Keratinocyte (primary cell): ENCODE measurements around the gene NCK2. TPM values are rescaled to one million over a fixed set of nuclear protein-coding genes. Genes with fewer than 3 reads are reported as not detected.

Experiments used
- DNase-seq: peaks from one replicate; pipeline ENCODE4 v3.0.0-alpha.2; 2011; ENCODE audit warnings: low read depth, missing footprints, low spot score
- FAIRE-seq: peaks from 2 replicates; lab custom pipeline; 2011; peaks lifted over from hg19 to GRCh38; lab: Jason Lieb, UNC
- H2AFZ ChIP-seq: 2 replicates; pipeline ENCODE4 v1.6.0; 2012; ENCODE audit warnings: low read length, control low read depth, inconsistent platforms; ENCODE audit not compliant: control insufficient read depth
- H3K27ac ChIP-seq: 2 replicates; pipeline ENCODE4 v1.5.1; 2011; ENCODE audit warnings: low read length; ENCODE audit not compliant: control insufficient read depth, insufficient read depth
- H3K27me3 ChIP-seq: 3 replicates; pipeline ENCODE4 v1.6.0; 2011; ENCODE audit warnings: low read length; ENCODE audit not compliant: control insufficient read depth, insufficient read depth; ENCODE audit errors: extremely low read depth
- H3K36me3 ChIP-seq, 2 experiments: 2 replicates in 1 of 2; 3 replicates in 1 of 2; pipeline ENCODE4 v1.5.1; 2011; ENCODE audit warnings: low read length in 2 of 2, mild to moderate bottlenecking in 1 of 2; ENCODE audit not compliant: control insufficient read depth in 2 of 2, insufficient read depth in 2 of 2; ENCODE audit errors: extremely low read depth in 1 of 2
- H3K4me1 ChIP-seq: 3 replicates; pipeline ENCODE4 v1.5.1; 2011; ENCODE audit warnings: low read length; ENCODE audit not compliant: control insufficient read depth, insufficient read depth; ENCODE audit errors: extremely low read depth
- H3K4me2 ChIP-seq: 3 replicates; pipeline ENCODE4 v1.6.0; 2011; ENCODE audit warnings: low read depth, low read length; ENCODE audit not compliant: control insufficient read depth, insufficient read depth; ENCODE audit errors: extremely low read depth
- H3K4me3 ChIP-seq, 3 experiments: fragments of 200-600 bp in 1 of 3; sonication (generic) in 1 of 3; 2 replicates in 2 of 3; 3 replicates in 1 of 3; pipeline ENCODE4 v1.5.1; 2011 to 2016; ENCODE audit warnings: low read length in 3 of 3, mild to moderate bottlenecking in 3 of 3, control low read depth in 2 of 3, inconsistent platforms in 1 of 3, low read depth in 1 of 3, mixed read lengths in 1 of 3, mixed run types in 1 of 3, moderate library complexity in 1 of 3; ENCODE audit not compliant: control insufficient read depth in 2 of 3, insufficient read depth in 2 of 3; ENCODE audit errors: extremely low read depth in 1 of 3
- H3K79me2 ChIP-seq: 2 replicates; pipeline ENCODE4 v1.6.0; 2012; ENCODE audit warnings: low read length; ENCODE audit not compliant: control insufficient read depth, insufficient read depth
- H3K9ac ChIP-seq: 3 replicates; pipeline ENCODE4 v1.6.0; 2011; ENCODE audit warnings: low read length; ENCODE audit not compliant: control insufficient read depth, insufficient read depth; ENCODE audit errors: extremely low read depth
- H3K9me1 ChIP-seq: 3 replicates; pipeline ENCODE4 v1.6.0; 2011; ENCODE audit warnings: low read length; ENCODE audit not compliant: control insufficient read depth, insufficient read depth; ENCODE audit errors: extremely low read depth
- H3K9me3 ChIP-seq: 2 replicates; pipeline ENCODE4 v1.5.1; 2012; ENCODE audit warnings: low read depth, low read length; ENCODE audit not compliant: control insufficient read depth
- H4K20me1 ChIP-seq: 3 replicates; pipeline ENCODE4 v1.6.0; 2011; ENCODE audit warnings: low read length; ENCODE audit not compliant: control insufficient read depth, insufficient read depth; ENCODE audit errors: extremely low read depth
- EZH2 ChIP-seq: IDR thresholded peaks from one replicate; pipeline ENCODE4 v1.6.1; 2012; ENCODE audit warnings: inconsistent platforms, mild to moderate bottlenecking, low read length, moderate library complexity
- dilution Hi-C: fragments of 300-500 bp; cut with MboI; formaldehyde crosslinking; loops from one replicate; pipeline ENCODE4 v1.7.0; 2020; ENCODE audit warnings: low sequenced_read_pairs; ENCODE audit not compliant: extremely low pct_ligation_motif_present
- polyA plus RNA-seq, 5 experiments: library from polyadenylated mRNA; depleted of rRNA in 3 of 5; stranded (reverse) in 3 of 5; stranded (forward) in 1 of 5; unstranded in 1 of 5; fragments of >200 nt; gene quantifications; 1 replicate in 1 of 5; 2 replicates in 3 of 5; 3 replicates in 1 of 5; pipeline versions ENCODE4 v1.2.1 to v1.2.3, GENCODE V29; 2011 to 2012; ENCODE audit warnings: missing spikeins in 2 of 5, low read depth in 1 of 5, low replicate concordance in 1 of 5
- TF ChIP-seq, protein P1 (sequence below), 3 experiments: IDR thresholded peaks in 1 of 3; conservative IDR thresholded peaks in 1 of 3; optimal IDR thresholded peaks in 1 of 3; 2 replicates in 2 of 3; 3 replicates in 1 of 3; pipeline versions ENCODE3 to v1.5.1; 2011; ENCODE audit warnings: low read length in 3 of 3, mild to moderate bottlenecking in 3 of 3, moderate library complexity in 2 of 3, control low read depth in 1 of 3, inconsistent platforms in 1 of 3; ENCODE audit not compliant: insufficient read depth in 2 of 3; ENCODE audit errors: extremely low read depth in 1 of 3

NCK2 gene
- polyA plus RNA-seq, 1 donor (not counting 4 experiments of a cell fraction or from before 2014, with no cell fraction given): 31.4 TPM

DNA sequence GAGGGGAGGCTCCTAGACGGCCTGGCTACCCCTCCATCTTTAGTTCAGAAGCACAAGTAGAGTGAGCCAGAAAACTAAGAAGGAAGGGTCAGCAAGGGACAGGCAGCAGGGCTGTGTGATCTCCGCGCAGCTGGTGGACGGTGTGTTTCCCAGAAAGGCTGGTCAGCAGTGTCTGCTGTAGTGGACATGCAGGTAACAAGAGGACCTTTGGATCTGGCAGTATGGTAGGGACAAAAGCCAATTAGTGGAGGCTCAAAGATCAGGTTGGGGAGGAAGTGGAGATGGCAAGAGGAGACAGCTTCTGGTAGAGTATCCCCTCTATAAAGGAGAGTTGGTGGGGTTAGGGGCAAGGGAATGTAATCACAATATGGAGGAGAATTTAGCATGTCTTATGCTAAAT, 95.1 kb downstream of the NCK2 start:
- no peak for FAIRE-seq
- Histone ChIP-seq H3K27ac (peak overlapping the region; percentile 63), H3K9me3 (peaks cover 2% of the 10 kb centered on the region), H2AFZ (no peak overlapping the region), H3K4me2 (no peak overlapping the region), H3K4me3 (no peak overlapping the region), H3K9ac (no peak overlapping the region), H3K36me3 (no peaks in the 10 kb centered on the region), H4K20me1 (no peaks in the 10 kb centered on the region), H3K27me3 (no peaks in the 10 kb centered on the region), H3K79me2 (peaks cover 63% of the 10 kb centered on the region), H3K4me1 (peaks cover 33% of the 10 kb centered on the region), H3K9me1 (peaks cover 6% of the 10 kb centered on the region)
- no peak for DNase-seq
- dilution Hi-C loops: no loop called here
- TF ChIP-seq, protein P1, sequence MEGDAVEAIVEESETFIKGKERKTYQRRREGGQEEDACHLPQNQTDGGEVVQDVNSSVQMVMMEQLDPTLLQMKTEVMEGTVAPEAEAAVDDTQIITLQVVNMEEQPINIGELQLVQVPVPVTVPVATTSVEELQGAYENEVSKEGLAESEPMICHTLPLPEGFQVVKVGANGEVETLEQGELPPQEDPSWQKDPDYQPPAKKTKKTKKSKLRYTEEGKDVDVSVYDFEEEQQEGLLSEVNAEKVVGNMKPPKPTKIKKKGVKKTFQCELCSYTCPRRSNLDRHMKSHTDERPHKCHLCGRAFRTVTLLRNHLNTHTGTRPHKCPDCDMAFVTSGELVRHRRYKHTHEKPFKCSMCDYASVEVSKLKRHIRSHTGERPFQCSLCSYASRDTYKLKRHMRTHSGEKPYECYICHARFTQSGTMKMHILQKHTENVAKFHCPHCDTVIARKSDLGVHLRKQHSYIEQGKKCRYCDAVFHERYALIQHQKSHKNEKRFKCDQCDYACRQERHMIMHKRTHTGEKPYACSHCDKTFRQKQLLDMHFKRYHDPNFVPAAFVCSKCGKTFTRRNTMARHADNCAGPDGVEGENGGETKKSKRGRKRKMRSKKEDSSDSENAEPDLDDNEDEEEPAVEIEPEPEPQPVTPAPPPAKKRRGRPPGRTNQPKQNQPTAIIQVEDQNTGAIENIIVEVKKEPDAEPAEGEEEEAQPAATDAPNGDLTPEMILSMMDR (optimal IDR thresholded peaks at IDR 0.05 in 1 of 3, IDR thresholded peaks at IDR 0.05 in 1 of 3, conservative IDR thresholded peaks at IDR 0.05 in 1 of 3; ENCODE audit: extremely low read depth in 1 of 3, insufficient read depth in 2 of 3, low read length in 3 of 3): no peak
- no peak for TF ChIP-seq EZH2

DNA sequence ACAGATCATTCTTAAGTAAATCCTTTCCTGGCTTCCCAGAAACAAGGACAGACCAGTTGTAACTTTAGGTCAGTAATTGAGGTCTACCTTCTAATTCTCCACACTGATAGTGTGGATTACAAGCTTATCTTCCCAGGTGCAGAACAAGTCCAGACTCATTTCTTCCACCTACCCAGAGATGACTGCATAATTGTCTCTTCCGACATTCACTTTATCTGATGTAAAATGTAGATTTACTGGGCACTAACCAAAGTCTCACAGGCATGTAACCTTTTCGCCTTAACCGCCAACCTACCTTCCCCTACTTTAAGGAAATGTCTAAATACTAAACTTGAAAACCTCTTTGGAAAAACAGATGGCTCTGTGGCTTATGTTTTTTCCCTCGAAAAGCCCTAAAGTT, 96.2 kb downstream of the NCK2 start:
- no peak for DNase-seq
- no peaks in the 10 kb centered on the region for H3K36me3 ChIP-seq
- H3K9me1 ChIP-seq: peaks cover 6% of the 10 kb centered on the region
- H3K4me3 ChIP-seq: peak overlapping the region in 2 of 3 experiments; percentile 47 to 60
- no peak overlapping the region for H2AFZ ChIP-seq
- peaks cover 56% of the 10 kb centered on the region for H3K79me2 ChIP-seq
- H3K4me1 ChIP-seq: peaks cover 36% of the 10 kb centered on the region
- no peak for TF ChIP-seq EZH2
- TF ChIP-seq, protein P1 (optimal IDR thresholded peaks at IDR 0.05 in 1 of 3, IDR thresholded peaks at IDR 0.05 in 1 of 3, conservative IDR thresholded peaks at IDR 0.05 in 1 of 3; ENCODE audit: extremely low read depth in 1 of 3, insufficient read depth in 2 of 3, low read length in 3 of 3): no peak
- H3K9ac ChIP-seq: peak overlapping the region; percentile 43
- FAIRE-seq: peak; percentile 84
- H3K9me3 ChIP-seq: no peaks in the 10 kb centered on the region
- H3K27ac ChIP-seq: peak overlapping the region; percentile 63
- no peaks in the 10 kb centered on the region for H3K27me3 ChIP-seq
- dilution Hi-C loops: no loop called here
- no peaks in the 10 kb centered on the region for H4K20me1 ChIP-seq
- peak overlapping the region; percentile 87 for H3K4me2 ChIP-seq
